Spleen (tissue), 11 donors: ENCODE data around the gene HAPLN2. TPM values are rescaled to one million over a fixed set of nuclear protein-coding genes. Genes with fewer than 3 reads are reported as not detected.
"Not testable (repeated sequence)": the region's sequence is repeated elsewhere in the genome, so short reads cannot be mapped to it uniquely, and the experiment has no call there.

Source experiments
- DNase-seq: peaks from one replicate; pipeline ENCODE4 v3.0.0-alpha.2; 2020
- H3K27ac ChIP-seq, 8 donors: fragments of 200-600 bp; sonication (generic) in 7 of 8; 1 replicate in 4 of 8; 2 replicates in 4 of 8; pipeline versions ENCODE4 v1.5.0 to v1.8.0; 2016 to 2021; ENCODE audit warnings: inconsistent platforms in 4 of 8, mild to moderate bottlenecking in 4 of 8, moderate library complexity in 1 of 8
- H3K27me3 ChIP-seq, 7 donors: fragments of 200-600 bp; sonication (generic) in 6 of 7; replicated peaks in 1 of 7; 1 replicate in 4 of 7; 2 replicates in 3 of 7; pipeline versions ENCODE4 v1.5.0 to v1.8.0; 2016 to 2021; ENCODE audit warnings: inconsistent platforms in 3 of 7, mild to moderate bottlenecking in 1 of 7
- H3K36me3 ChIP-seq, 6 donors: fragments of 200-600 bp; sonication (generic) in 5 of 6; 1 replicate in 4 of 6; 2 replicates in 2 of 6; pipeline versions ENCODE4 v1.5.0 to v1.8.0; 2016 to 2021; ENCODE audit warnings: inconsistent platforms in 2 of 6
- H3K4me1 ChIP-seq, 6 donors: fragments of 200-600 bp; sonication (generic) in 5 of 6; 1 replicate in 3 of 6; 2 replicates in 3 of 6; pipeline versions ENCODE4 v1.5.0 to v1.8.0; 2016 to 2021; ENCODE audit warnings: inconsistent platforms in 3 of 6
- H3K4me3 ChIP-seq, 8 donors: fragments of 200-600 bp; sonication (generic) in 7 of 8; 1 replicate in 4 of 8; 2 replicates in 4 of 8; pipeline versions ENCODE4 v1.5.0 to v1.8.0; 2016 to 2021; ENCODE audit warnings: inconsistent platforms in 4 of 8, mild to moderate bottlenecking in 4 of 8, moderate library complexity in 2 of 8
- H3K9me3 ChIP-seq, 8 donors: fragments of 200-600 bp; sonication (generic) in 7 of 8; 1 replicate in 4 of 8; 2 replicates in 4 of 8; pipeline versions ENCODE4 v1.5.0 to v1.8.0; 2016 to 2021; ENCODE audit warnings: inconsistent platforms in 4 of 8
- CTCF ChIP-seq, 11 experiments: fragments of 200-600 bp in 7 of 11; fragments of 450-650 bp in 4 of 11; sonication (generic) in 4 of 11; IDR thresholded peaks in 8 of 11; conservative IDR thresholded peaks in 3 of 11; 1 replicate in 7 of 11; 2 replicates in 4 of 11; pipeline versions ENCODE4 v1.4.0 to v1.8.0; 2016 to 2021; ENCODE audit warnings: antibody characterized with exemption in 11 of 11, inconsistent platforms in 4 of 11, mild to moderate bottlenecking in 1 of 11
- POLR2A ChIP-seq, 3 donors: fragments of 450-650 bp; IDR thresholded peaks; one replicate each; pipeline ENCODE4 v1.5.1; 2017; ENCODE audit warnings: antibody characterized with exemption in 3 of 3, mild to moderate bottlenecking in 1 of 3
- POLR2AphosphoS5 ChIP-seq, 3 donors: sonication (generic); formaldehyde crosslinking; IDR thresholded peaks; one replicate each; pipeline ENCODE4 v1.5.1; 2017; ENCODE audit warnings: antibody characterized with exemption in 3 of 3
- WGBS, 5 donors: extraction: QIAGEN DNeasy Blood & Tissue Kit in 3 of 5; methylation state at CpG; one replicate each; pipeline versions ENCODE4 v1.1.5 to v1.1.7; 2013 to 2018; 5-methylcytosine and 5-hydroxymethylcytosine counted together
- intact Hi-C: fragments of 100-400 bp; cut with DNase I; formaldehyde crosslinking; loops from one replicate; pipeline ENCODE4 v1.15.0; 2023; ENCODE audit warnings: low total_unique reads
- polyA plus RNA-seq, 3 donors: library from polyadenylated mRNA; stranded (reverse); fragments of 200-250 nt; gene quantifications; one replicate each; pipeline ENCODE4 v1.2.1, GENCODE V29; 2013
- total RNA-seq, 7 donors: library from RNA; depleted of rRNA in 3 of 7; stranded (reverse); fragments of >200 nt in 3 of 7; fragmentation: NEBNext Ultra II Directional in 4 of 7; extraction: Animal tissue kit (Norgen Biotek cat#: 25700) in 4 of 7; gene quantifications; one replicate each; pipeline versions ENCODE4 v1.1.0 to v1.2.1, GENCODE V29; 2016 to 2021
- donor health status: healthy with polysubstance abuse.
- donor health status: DM: no; HTN: no; CAD: no; lungs with moderate emphysema.
- donor health status: DM: no; HTN: no; CAD: no.
- donor health status: Bipolar disorder and iron deficiency.
- donor health status: healthy.
- donor health status: DM: no; HTN: no; CAD: no.
- donor health status: DM: yes; HTN: yes; CAD: no.

The HAPLN2 gene
- total and polyA plus RNA-seq, 10 donors: 0.20 to 1.1 (median 0.36) TPM; not detected in 4

- Histone ChIP-seq H3K4me1 (peaks cover 11 to 14% (median 12%) of the 10 kb centered on the region in 6 donors), H3K9me3 (no peaks in the 10 kb centered on the region), H3K27ac (no peak overlapping the region), H3K36me3 (no peaks in the 10 kb centered on the region), H3K4me3 (no peak overlapping the region), H3K27me3 (peaks cover 4 to 96% (median 35%) of the 10 kb centered on the region in 7 donors)
- 68 to 75% (median 70%) methylated on average over 8 of the region's 8 CpGs for WGBS, 5 donors
- TF ChIP-seq POLR2A (IDR thresholded peaks at IDR 0.05) (no peak), POLR2AphosphoS5 (IDR thresholded peaks at IDR 0.05) (no peak), CTCF (IDR thresholded peaks at IDR 0.05 in 8 of 11, conservative IDR thresholded peaks at IDR 0.05 in 3 of 11) (no peak)
- intact Hi-C loops: no loop called here
- DNase-seq: no peak
Observed at GRCh38 chr1:156629823-156630449, 10.7 kb downstream of the HAPLN2 start.

- DNase-seq, H3K4me1 ChIP-seq, intact Hi-C loops, H3K27ac ChIP-seq, H3K36me3 ChIP-seq, H3K9me3 ChIP-seq, H3K4me3 ChIP-seq: not testable (repeated sequence)
- peaks cover 0 to 96% (median 25%) of the 10 kb centered on the region in 7 donors for H3K27me3 ChIP-seq
- 51 to 62% (median 54%) methylated on average over 9 of the region's 9 CpGs for WGBS, 5 donors
Observed at GRCh38 chr1:156631152-156631551, 11.9 kb downstream of the HAPLN2 start.

GRCh38 chr1:156632355-156632754, 13.1 kb downstream of the HAPLN2 start:
- Histone ChIP-seq H3K4me3 (no peak overlapping the region), H3K36me3 (no peaks in the 10 kb centered on the region), H3K27ac (no peak overlapping the region), H3K27me3 (peaks cover 0 to 96% (median 17%) of the 10 kb centered on the region in 7 donors), H3K9me3 (no peaks in the 10 kb centered on the region), H3K4me1 (no peaks in the 10 kb centered on the region)
- 54 to 74% (median 69%) methylated on average over 3 of the region's 3 CpGs for WGBS, 5 donors
- intact Hi-C loops: no loop called here
- peak; percentile 22 for DNase-seq
- TF ChIP-seq POLR2A (IDR thresholded peaks at IDR 0.05): no peak
- TF ChIP-seq CTCF (IDR thresholded peaks at IDR 0.05 in 8 of 11, conservative IDR thresholded peaks at IDR 0.05 in 3 of 11): no peak
- TF ChIP-seq POLR2AphosphoS5 (IDR thresholded peaks at IDR 0.05): no peak

GRCh38 chr1:156638189-156638985, 19.2 kb downstream of the HAPLN2 start:
- TF ChIP-seq CTCF (IDR thresholded peaks at IDR 0.05 in 8 of 11, conservative IDR thresholded peaks at IDR 0.05 in 3 of 11) (no peak), POLR2A (IDR thresholded peaks at IDR 0.05) (no peak), POLR2AphosphoS5 (IDR thresholded peaks at IDR 0.05) (no peak)
- H3K4me3 ChIP-seq: no peak overlapping the region
- H3K9me3 ChIP-seq: no peaks in the 10 kb centered on the region
- 57 to 78% (median 70%) methylated on average over 7 to 8 of the region's 8 CpGs for WGBS, 5 donors
- no peaks in the 10 kb centered on the region for H3K36me3 ChIP-seq
- no peak overlapping the region for H3K27ac ChIP-seq
- no peak for DNase-seq
- peaks cover 5 to 18% (median 15%) of the 10 kb centered on the region in 6 donors for H3K4me1 ChIP-seq
- intact Hi-C loops: no loop called here
- H3K27me3 ChIP-seq: peaks cover 8 to 100% (median 53%) of the 10 kb centered on the region in 7 donors
